MG63 (cell line): ENCODE data around the gene EIF2AK3. TPM values are rescaled to one million over a fixed set of nuclear protein-coding genes. Genes with fewer than 3 reads are reported as not detected.

Experiments used
- DNase-seq: peaks from one replicate; pipeline ENCODE4 v3.0.0-alpha.2; 2020
- H3K27me3 ChIP-seq: fragments of 250-450 bp; sonication (Bioruptor Pico); 2 replicates; pipeline ENCODE4 v1.5.1; 2020; ENCODE audit warnings: mild to moderate bottlenecking, moderate library complexity
- H3K36me3 ChIP-seq: fragments of 250-450 bp; sonication (Bioruptor Pico); 2 replicates; pipeline ENCODE4 v1.5.1; 2020; ENCODE audit warnings: mild to moderate bottlenecking, moderate library complexity
- H3K4me3 ChIP-seq: fragments of 250-450 bp; sonication (Bioruptor Pico); 2 replicates; pipeline ENCODE4 v1.5.1; 2020; ENCODE audit warnings: mild to moderate bottlenecking, moderate library complexity
- H3K9me3 ChIP-seq: fragments of 250-450 bp; sonication (Bioruptor Pico); 2 replicates; pipeline ENCODE4 v1.5.1; 2020; ENCODE audit warnings: mild to moderate bottlenecking, moderate library complexity
- total RNA-seq: library from RNA; depleted of rRNA; stranded (reverse); fragments of >200 nt; shearing (Covaris generic); gene quantifications from 2 replicates; pipeline ENCODE4 v1.2.3, GENCODE V29; 2014; ENCODE audit warnings: low replicate concordance

The EIF2AK3 gene
- total RNA-seq, 1 experiment from 2014 or later, result 10.4 TPM

GRCh38 chr2:88614497-88615157 is 12.6 kb downstream of the EIF2AK3 start:
- Histone ChIP-seq H3K4me3 (no peak overlapping the region), H3K9me3 (no peaks in the 10 kb centered on the region), H3K36me3 (no peaks in the 10 kb centered on the region; the same call in 1 of the 2 replicates), H3K27me3 (no peaks in the 10 kb centered on the region)
- DNase-seq, result no peak

- Histone ChIP-seq H3K9me3 (no peaks in the 10 kb centered on the region), H3K4me3 (no peak overlapping the region), H3K27me3 (no peaks in the 10 kb centered on the region), H3K36me3 (no peaks in the 10 kb centered on the region; the same call in 1 of the 2 replicates)
- DNase-seq, result no peak
Observed at GRCh38 chr2:88613921-88614320, 13.3 kb downstream of the EIF2AK3 start.

GRCh38 chr2:88608184-88608583 is 19.1 kb downstream of the EIF2AK3 start:
- no peak for DNase-seq
- no peaks in the 10 kb centered on the region for H3K27me3 ChIP-seq
- H3K9me3 ChIP-seq, result no peaks in the 10 kb centered on the region
- H3K36me3 ChIP-seq, result no peaks in the 10 kb centered on the region; the same call in 1 of the 2 replicates
- no peak overlapping the region for H3K4me3 ChIP-seq

- DNase-seq, result no peak
- no peaks in the 10 kb centered on the region for H3K27me3 ChIP-seq
- no peaks in the 10 kb centered on the region for H3K9me3 ChIP-seq
- no peak overlapping the region for H3K4me3 ChIP-seq
- H3K36me3 ChIP-seq, result no peaks in the 10 kb centered on the region; the same call in 1 of the 2 replicates
Observed at GRCh38 chr2:88607416-88607815, 19.8 kb downstream of the EIF2AK3 start.

- DNase-seq, result no peak
- Histone ChIP-seq H3K27me3 (no peaks in the 10 kb centered on the region), H3K9me3 (no peaks in the 10 kb centered on the region), H3K36me3 (no peaks in the 10 kb centered on the region), H3K4me3 (no peak overlapping the region)
Observed at GRCh38 chr2:88606371-88607030, 20.8 kb downstream of the EIF2AK3 start.

- H3K4me3 ChIP-seq, result no peak overlapping the region
- no peaks in the 10 kb centered on the region for H3K27me3 ChIP-seq
- DNase-seq, result no peak
Observed at GRCh38 chr2:88603146-88603545, 24.1 kb downstream of the EIF2AK3 start.

GRCh38 chr2:88602022-88602421 is 25.2 kb downstream of the EIF2AK3 start:
- Histone ChIP-seq H3K4me3 (no peak overlapping the region), H3K9me3 (no peaks in the 10 kb centered on the region), H3K27me3 (no peaks in the 10 kb centered on the region), H3K36me3 (no peaks in the 10 kb centered on the region)
- no peak for DNase-seq

More at GRCh38 chr2:88603146-88603545, 24.1 kb downstream of the EIF2AK3 start:
- no peaks in the 10 kb centered on the region for H3K9me3 ChIP-seq
- no peaks in the 10 kb centered on the region for H3K36me3 ChIP-seq

GRCh38 chr2:88601286-88601685 is 26.0 kb downstream of the EIF2AK3 start:
- no peaks in the 10 kb centered on the region for H3K27me3 ChIP-seq
- H3K9me3 ChIP-seq, result no peaks in the 10 kb centered on the region
- H3K4me3 ChIP-seq, result no peak overlapping the region
- no peaks in the 10 kb centered on the region for H3K36me3 ChIP-seq
- DNase-seq, result no peak

GRCh38 chr2:88600038-88600465 is 27.2 kb downstream of the EIF2AK3 start:
- H3K9me3 ChIP-seq, result no peaks in the 10 kb centered on the region
- DNase-seq, result peak; percentile 70
- peaks cover 7% of the 10 kb centered on the region; the same call in 1 of the 2 replicates for H3K36me3 ChIP-seq
- H3K4me3 ChIP-seq, result no peak overlapping the region
- H3K27me3 ChIP-seq, result no peaks in the 10 kb centered on the region

GRCh38 chr2:88599527-88599926 is 27.7 kb downstream of the EIF2AK3 start:
- peaks cover 7% of the 10 kb centered on the region; the same call in 1 of the 2 replicates for H3K36me3 ChIP-seq
- H3K9me3 ChIP-seq, result no peaks in the 10 kb centered on the region
- no peaks in the 10 kb centered on the region for H3K27me3 ChIP-seq
- DNase-seq, result no peak
- no peak overlapping the region for H3K4me3 ChIP-seq

- Histone ChIP-seq H3K36me3 (peaks cover 7% of the 10 kb centered on the region), H3K9me3 (no peaks in the 10 kb centered on the region), H3K27me3 (no peaks in the 10 kb centered on the region), H3K4me3 (no peak overlapping the region)
- DNase-seq, result no peak
Observed at GRCh38 chr2:88597168-88597567, 30.1 kb downstream of the EIF2AK3 start.

GRCh38 chr2:88596141-88596830 is 31.0 kb downstream of the EIF2AK3 start:
- Histone ChIP-seq H3K36me3 (peaks cover 7% of the 10 kb centered on the region), H3K27me3 (no peaks in the 10 kb centered on the region), H3K4me3 (no peak overlapping the region), H3K9me3 (no peaks in the 10 kb centered on the region)
- no peak for DNase-seq

- H3K27me3 ChIP-seq, result no peaks in the 10 kb centered on the region
- peaks cover 33% of the 10 kb centered on the region for H3K36me3 ChIP-seq
- no peak for DNase-seq
- H3K9me3 ChIP-seq, result no peaks in the 10 kb centered on the region
- no peak overlapping the region for H3K4me3 ChIP-seq
Observed at GRCh38 chr2:88591698-88592097, 35.6 kb downstream of the EIF2AK3 start.

- Histone ChIP-seq H3K4me3 (no peak overlapping the region), H3K27me3 (no peaks in the 10 kb centered on the region), H3K9me3 (no peaks in the 10 kb centered on the region), H3K36me3 (peaks cover 33% of the 10 kb centered on the region)
- no peak for DNase-seq
Observed at GRCh38 chr2:88590998-88591613, 36.2 kb downstream of the EIF2AK3 start.

GRCh38 chr2:88585969-88586368 is 41.3 kb downstream of the EIF2AK3 start:
- Histone ChIP-seq H3K9me3 (no peaks in the 10 kb centered on the region), H3K36me3 (peaks cover 42% of the 10 kb centered on the region), H3K27me3 (no peaks in the 10 kb centered on the region), H3K4me3 (no peak overlapping the region)
- DNase-seq, result no peak

GRCh38 chr2:88582030-88582429 is 45.2 kb downstream of the EIF2AK3 start:
- Histone ChIP-seq H3K36me3 (peaks cover 24% of the 10 kb centered on the region), H3K9me3 (no peaks in the 10 kb centered on the region)
- DNase-seq, result no peak

GRCh38 chr2:88580088-88580487 is 47.2 kb downstream of the EIF2AK3 start:
- H3K27me3 ChIP-seq, result no peaks in the 10 kb centered on the region
- H3K36me3 ChIP-seq, result peaks cover 27% of the 10 kb centered on the region
- no peak for DNase-seq
- no peaks in the 10 kb centered on the region for H3K9me3 ChIP-seq
- H3K4me3 ChIP-seq, result no peak overlapping the region

More at GRCh38 chr2:88582030-88582429, 45.2 kb downstream of the EIF2AK3 start:
- Histone ChIP-seq H3K4me3 (no peak overlapping the region), H3K27me3 (no peaks in the 10 kb centered on the region)
